ENCODE results near the gene TOR4A. TPM values are rescaled to one million over a fixed set of nuclear protein-coding genes. Genes with fewer than 3 reads are reported as not detected.

Gene TOR4A
- total RNA-seq, 1 experiment from 2014 or later: 28.9 TPM

GRCh38 chr9:137243626-137244485, 33.7 kb upstream of the TOR4A start:
- TF ChIP-seq CTCF (conservative IDR thresholded peaks at IDR 0.05; ENCODE audit: low read depth, low read length) (no peak), EZH2phosphoT487 (IDR thresholded peaks at IDR 0.05; ENCODE audit: borderline replicate concordance, low read length) (no peak), EZH2 (IDR thresholded peaks at IDR 0.05; ENCODE audit: low read length, unreplicated experiment) (no peak)
- DNase-seq: no peak
- no peaks in the 10 kb centered on the region for H3K27me3 ChIP-seq (ENCODE audit: low read length)
- H3K27ac ChIP-seq (ENCODE audit: low read length): no peak overlapping the region
- no peak overlapping the region for H3K9ac ChIP-seq (ENCODE audit: low read length)
- H3K4me3 ChIP-seq (ENCODE audit: low read length): peak overlapping the region; percentile 97; the same call in 1 of the 2 replicates
- H3K4me1 ChIP-seq (ENCODE audit: insufficient read depth, low read length): peaks cover 18% of the 10 kb centered on the region
- no TSS peak for BruUV-seq (replicated peaks)
- H3K36me3 ChIP-seq (ENCODE audit: low read depth, low read length): peaks cover 17% of the 10 kb centered on the region
- ChIA-PET CTCF (interaction anchor here (1.1 kb wide), 1 partner anchor 197 kb away, joined by 4 read pairs; the partner anchor contains the start of gene NPDC1), POLR2A (ENCODE audit: unreplicated experiment) (interaction anchor here (0.5 kb wide), 1 partner anchor 50 kb away, joined by 3 read pairs; no protein-coding TSS in a partner anchor)
- ATAC-seq: peak; percentile 3; the same call in 1 of the 2 replicates
- H2AFZ ChIP-seq (ENCODE audit: low read length): no peak overlapping the region
- H3K9me3 ChIP-seq (ENCODE audit: low read length): no peaks in the 10 kb centered on the region
- peak overlapping the region; percentile 86 for H3K4me2 ChIP-seq (ENCODE audit: low read length)
- H4K20me1 ChIP-seq (ENCODE audit: low read length): peaks cover 28% of the 10 kb centered on the region
- H3F3A ChIP-seq (ENCODE audit: low read length, unreplicated experiment): peaks cover 5% of the 10 kb centered on the region
- peaks cover 34% of the 10 kb centered on the region for H3K79me2 ChIP-seq (ENCODE audit: low read length)
- H3K9me2 ChIP-seq (replicated peaks; ENCODE audit: low read length): no peaks in the 10 kb centered on the region
- intact Hi-C loops (cut with micrococcal nuclease): no loop called here

DNA sequence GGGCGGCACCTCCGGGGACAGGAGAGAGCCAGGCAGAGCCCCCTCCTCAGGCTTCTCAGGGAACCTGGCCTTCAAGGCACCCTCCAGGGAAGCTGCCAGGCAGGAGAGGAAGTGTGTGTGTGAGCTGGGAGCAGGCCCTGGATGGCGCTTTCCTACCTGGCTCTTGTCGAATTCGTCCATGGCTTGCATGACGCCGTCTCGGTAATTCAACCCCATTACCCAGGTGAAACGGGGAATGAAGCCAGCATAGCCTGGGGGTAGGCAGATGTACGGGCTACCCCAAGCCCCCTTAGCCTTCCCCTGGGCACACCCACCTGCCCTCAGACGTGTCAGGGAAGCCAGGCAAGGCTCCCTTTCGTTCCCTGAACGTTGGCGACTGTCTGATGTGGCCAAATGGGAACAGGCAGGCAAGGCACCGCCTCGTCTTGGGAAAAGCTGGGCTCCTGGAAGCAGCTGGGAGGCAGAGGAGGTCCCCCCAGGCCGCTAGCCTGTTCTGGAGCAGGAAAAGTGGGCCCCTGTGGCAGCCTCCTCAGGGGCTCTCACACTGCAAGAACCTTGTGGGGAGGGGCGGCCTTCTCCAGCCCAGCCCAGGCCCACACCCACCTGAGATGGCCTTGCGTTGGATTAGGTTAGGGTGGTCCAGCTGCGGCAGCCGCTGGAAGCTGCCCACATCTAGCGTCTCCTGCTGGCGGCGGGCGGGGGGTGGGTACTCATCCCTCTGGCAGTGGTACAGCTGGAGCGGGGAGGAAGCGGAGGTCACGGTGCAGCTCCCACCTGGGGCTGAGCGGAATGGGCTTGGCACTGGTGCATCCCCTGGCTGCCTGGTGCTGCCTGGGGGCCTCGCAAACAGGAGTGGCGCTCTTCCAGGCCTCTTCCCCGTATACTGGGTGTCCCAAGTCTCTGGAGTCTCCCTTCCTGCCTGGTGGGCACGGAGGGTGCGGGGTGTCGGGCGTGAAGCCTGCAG, 32.8 kb upstream of the TOR4A start:
- Histone ChIP-seq H3K4me2 (ENCODE audit: low read length) (no peak overlapping the region), H3K9ac (ENCODE audit: low read length) (no peak overlapping the region), H3K9me2 (replicated peaks; ENCODE audit: low read length) (no peaks in the 10 kb centered on the region), H3K4me1 (ENCODE audit: insufficient read depth, low read length) (peaks cover 15% of the 10 kb centered on the region), H3K9me3 (ENCODE audit: low read length) (no peaks in the 10 kb centered on the region), H3K4me3 (ENCODE audit: low read length) (no peak overlapping the region), H3K27ac (ENCODE audit: low read length) (no peak overlapping the region), H3K79me2 (ENCODE audit: low read length) (peaks cover 25% of the 10 kb centered on the region), H3K36me3 (ENCODE audit: low read depth, low read length) (peaks cover 17% of the 10 kb centered on the region), H4K20me1 (ENCODE audit: low read length) (peaks cover 28% of the 10 kb centered on the region), H3F3A (ENCODE audit: low read length, unreplicated experiment) (peaks cover 5% of the 10 kb centered on the region), H2AFZ (ENCODE audit: low read length) (no peak overlapping the region), H3K27me3 (ENCODE audit: low read length) (no peaks in the 10 kb centered on the region)
- BruUV-seq (replicated peaks): no TSS peak
- CTCF ChIA-PET: interaction anchor here (1.1 kb wide), 1 partner anchor 198 kb away, joined by 4 read pairs; the partner anchor contains the start of gene NPDC1
- ATAC-seq (peak; percentile 1; the same call in 1 of the 2 replicates), DNase-seq (peak; percentile 22)
- intact Hi-C loops (cut with micrococcal nuclease): no loop called here
- POLR2A ChIA-PET (ENCODE audit: unreplicated experiment): interaction anchor here (0.5 kb wide), 1 partner anchor 10 kb away, joined by 3 read pairs; no protein-coding TSS in a partner anchor
- TF ChIP-seq EZH2phosphoT487 (IDR thresholded peaks at IDR 0.05; ENCODE audit: borderline replicate concordance, low read length): no peak
- TF ChIP-seq EZH2 (IDR thresholded peaks at IDR 0.05; ENCODE audit: low read length, unreplicated experiment): no peak
- no peak for TF ChIP-seq CTCF (conservative IDR thresholded peaks at IDR 0.05; ENCODE audit: low read depth, low read length)
